CD4-positive, alpha-beta memory T cell (primary cell): ENCODE results near the gene MELTF. TPM values are rescaled to one million over a fixed set of nuclear protein-coding genes. Genes with fewer than 3 reads are reported as not detected.

Source experiments
- CTCF ChIA-PET: fragments of 350-600 bp; sonication (Branson Sonifier 250); formaldehyde crosslinking; loops from one replicate; lab custom pipeline; 2021; ENCODE audit warnings: inconsistent platforms; ENCODE audit not compliant: partially characterized antibody; lab: Charles Lee
- POLR2A ChIA-PET: fragments of 350-600 bp; sonication (Branson Sonifier 250); formaldehyde crosslinking; loops from one replicate; lab custom pipeline; 2021; ENCODE audit not compliant: partially characterized antibody; lab: Charles Lee
- DNase-seq, 5 donors: peaks; one replicate each; pipeline versions ENCODE4 v3.0.0 to v3.0.0-alpha.2; 2020 to 2022; ENCODE audit warnings: mixed read lengths in 1 of 5
- H3K27ac ChIP-seq: one replicate; pipeline ENCODE4 v1.7.0; 2013; ENCODE audit warnings: low read depth, low read length
- H3K27me3 ChIP-seq: 2 replicates; pipeline ENCODE4 v1.7.0; 2013; ENCODE audit warnings: mild to moderate bottlenecking, low read length, moderate library complexity; ENCODE audit not compliant: insufficient read depth
- H3K36me3 ChIP-seq: 2 replicates; pipeline ENCODE4 v1.7.0; 2013; ENCODE audit warnings: mild to moderate bottlenecking, low read length, moderate library complexity; ENCODE audit not compliant: insufficient read depth
- H3K4me1 ChIP-seq: 2 replicates; pipeline ENCODE4 v1.7.0; 2013; ENCODE audit warnings: mild to moderate bottlenecking, low read length, moderate library complexity; ENCODE audit not compliant: insufficient read depth
- H3K4me3 ChIP-seq, 2 donors: one replicate each; pipeline ENCODE4 v1.7.0; 2013; ENCODE audit warnings: low read length in 2 of 2, mild to moderate bottlenecking in 1 of 2
- H3K9me3 ChIP-seq, 2 donors: one replicate each; pipeline ENCODE4 v1.7.0; 2013; ENCODE audit warnings: low read length in 2 of 2, control low read depth in 1 of 2; ENCODE audit not compliant: control insufficient read depth in 1 of 2
- H3K27ac Mint-ChIP-seq, 7 donors: one replicate each; pipeline ENCODE4 v1.8.0; 2020 to 2021; ENCODE audit warnings: mixed read lengths in 7 of 7, mild to moderate bottlenecking in 6 of 7, inconsistent platforms in 3 of 7, moderate library complexity in 3 of 7
- H3K27me3 Mint-ChIP-seq, 2 donors: one replicate each; pipeline ENCODE4 v1.8.0; 2020 to 2021; ENCODE audit warnings: mixed read lengths in 2 of 2
- H3K36me3 Mint-ChIP-seq, 2 donors: one replicate each; pipeline ENCODE4 v1.8.0; 2020 to 2021; ENCODE audit warnings: mixed read lengths in 2 of 2, inconsistent platforms in 1 of 2, mild to moderate bottlenecking in 1 of 2
- H3K4me1 Mint-ChIP-seq, 4 donors: one replicate each; pipeline ENCODE4 v1.8.0; 2020 to 2021; ENCODE audit warnings: mixed read lengths in 4 of 4, mild to moderate bottlenecking in 1 of 4
- H3K4me3 Mint-ChIP-seq, 8 donors: one replicate each; pipeline ENCODE4 v1.8.0; 2020 to 2021; ENCODE audit warnings: mixed read lengths in 8 of 8, mild to moderate bottlenecking in 7 of 8, moderate library complexity in 6 of 8, inconsistent platforms in 3 of 8
- H3K9me3 Mint-ChIP-seq, 8 donors: one replicate each; pipeline ENCODE4 v1.8.0; 2020 to 2021; ENCODE audit warnings: mixed read lengths in 8 of 8, mild to moderate bottlenecking in 5 of 8, inconsistent platforms in 3 of 8, moderate library complexity in 1 of 8
- intact Hi-C: fragments of 100-400 bp; cut with micrococcal nuclease; formaldehyde crosslinking; loops from one replicate; pipeline ENCODE4 v1.15.1; 2023
- polyA plus RNA-seq, 2 donors: library from polyadenylated mRNA; unstranded; fragments of 300-500 nt; fragmentation: Illumina TruSeq; gene quantifications; one replicate each; pipeline ENCODE4 v1.2.3, GENCODE V29; 2021
- total RNA-seq, 2 experiments: library from RNA; stranded (reverse); gene quantifications; one replicate each; pipeline ENCODE4 v1.2.3, GENCODE V29; 2021

The MELTF gene
- total and polyA plus RNA-seq, 4 experiments from 2014 or later, result 0.92 to 1.4 (median 1.2) TPM; not detected in 1

GRCh38 chr3:196987022-196987421 is 42.6 kb downstream of the MELTF start:
- no peaks in the 10 kb centered on the region for H3K4me1 Mint-ChIP-seq
- Histone ChIP-seq H3K36me3 (no peaks in the 10 kb centered on the region), H3K4me3 (no peak overlapping the region), H3K27me3 (no peaks in the 10 kb centered on the region), H3K4me1 (no peaks in the 10 kb centered on the region), H3K27ac (no peak overlapping the region), H3K9me3 (no peaks in the 10 kb centered on the region)
- intact Hi-C loops, result no loop called here
- H3K27ac Mint-ChIP-seq, result no peak overlapping the region
- H3K36me3 Mint-ChIP-seq, result peaks cover 0 to 5% of the 10 kb centered on the region in 2 donors
- H3K9me3 Mint-ChIP-seq, result peaks cover 0 to 12% (median 7%) of the 10 kb centered on the region in 8 donors
- ChIA-PET CTCF (interaction anchor here (0.7 kb wide), 1 partner anchor 200 kb away, joined by 3 read pairs; no protein-coding TSS in a partner anchor), POLR2A (no interaction called here)
- no peak for DNase-seq
- peaks cover 7% of the 10 kb centered on the region in 2 donors for H3K27me3 Mint-ChIP-seq
- no peak overlapping the region for H3K4me3 Mint-ChIP-seq

GRCh38 chr3:196985954-196986885 is 43.4 kb downstream of the MELTF start:
- no peak for DNase-seq
- no peaks in the 10 kb centered on the region for H3K9me3 ChIP-seq
- Mint-ChIP-seq H3K27me3 (peaks cover 10 to 12% of the 10 kb centered on the region in 2 donors), H3K27ac (no peak overlapping the region), H3K4me1 (no peaks in the 10 kb centered on the region), H3K4me3 (no peak overlapping the region), H3K36me3 (peaks cover 0 to 5% of the 10 kb centered on the region in 2 donors), H3K9me3 (peaks cover 0 to 15% (median 9%) of the 10 kb centered on the region in 8 donors)
- intact Hi-C loops, result no loop called here
- no peaks in the 10 kb centered on the region for H3K36me3 ChIP-seq
- ChIA-PET CTCF (no interaction called here), POLR2A (no interaction called here)
- no peak overlapping the region for H3K27ac ChIP-seq
- H3K4me3 ChIP-seq, result no peak overlapping the region
- H3K27me3 ChIP-seq, result no peaks in the 10 kb centered on the region
- no peaks in the 10 kb centered on the region for H3K4me1 ChIP-seq

- ChIA-PET POLR2A (no interaction called here), CTCF (no interaction called here)
- Mint-ChIP-seq H3K27me3 (peaks cover 12 to 14% of the 10 kb centered on the region in 2 donors), H3K27ac (no peak overlapping the region), H3K4me3 (no peak overlapping the region), H3K4me1 (no peaks in the 10 kb centered on the region), H3K36me3 (peaks cover 0 to 5% of the 10 kb centered on the region in 2 donors), H3K9me3 (peaks cover 0 to 15% (median 9%) of the 10 kb centered on the region in 8 donors)
- intact Hi-C loops, result no loop called here
- no peaks in the 10 kb centered on the region for H3K27me3 ChIP-seq
- H3K27ac ChIP-seq, result no peak overlapping the region
- H3K36me3 ChIP-seq, result no peaks in the 10 kb centered on the region
- no peaks in the 10 kb centered on the region for H3K9me3 ChIP-seq
- DNase-seq, result no peak
- no peaks in the 10 kb centered on the region for H3K4me1 ChIP-seq
- H3K4me3 ChIP-seq, result no peak overlapping the region
Observed at GRCh38 chr3:196985298-196985697, 44.3 kb downstream of the MELTF start.

- H3K36me3 ChIP-seq, result no peaks in the 10 kb centered on the region
- CTCF ChIA-PET, result interaction anchor here (0.9 kb wide), 1 partner anchor 46 kb away, joined by 3 read pairs; the partner anchor contains the start of gene MELTF
- H3K9me3 ChIP-seq, result no peaks in the 10 kb centered on the region
- Mint-ChIP-seq H3K27me3 (peaks cover 14 to 16% of the 10 kb centered on the region in 2 donors), H3K4me3 (no peak overlapping the region), H3K4me1 (peaks cover 3 to 8% (median 4%) of the 10 kb centered on the region in 4 donors), H3K27ac (no peak overlapping the region), H3K36me3 (peaks cover 0 to 5% of the 10 kb centered on the region in 2 donors), H3K9me3 (peaks cover 0 to 15% (median 9%) of the 10 kb centered on the region in 8 donors)
- no peaks in the 10 kb centered on the region for H3K4me1 ChIP-seq
- H3K27me3 ChIP-seq, result no peaks in the 10 kb centered on the region
- POLR2A ChIA-PET, result no interaction called here
- no peak overlapping the region for H3K27ac ChIP-seq
- DNase-seq, result no peak
- no peak overlapping the region for H3K4me3 ChIP-seq
- intact Hi-C loops, result no loop called here
Observed at GRCh38 chr3:196983186-196983585, 46.4 kb downstream of the MELTF start.

GRCh38 chr3:196981657-196982056 is 48.0 kb downstream of the MELTF start:
- H3K4me1 ChIP-seq, result no peaks in the 10 kb centered on the region
- Mint-ChIP-seq H3K27me3 (peaks cover 12 to 16% of the 10 kb centered on the region in 2 donors), H3K27ac (no peak overlapping the region), H3K9me3 (peaks cover 0 to 15% (median 9%) of the 10 kb centered on the region in 8 donors), H3K4me1 (peaks cover 3 to 8% (median 4%) of the 10 kb centered on the region in 4 donors), H3K36me3 (peaks cover 0 to 5% of the 10 kb centered on the region in 2 donors), H3K4me3 (no peak overlapping the region)
- H3K27ac ChIP-seq, result no peak overlapping the region
- H3K9me3 ChIP-seq, result no peaks in the 10 kb centered on the region
- POLR2A ChIA-PET, result no interaction called here
- no peaks in the 10 kb centered on the region for H3K27me3 ChIP-seq
- DNase-seq, result no peak
- CTCF ChIA-PET, result interaction anchor here (1.0 kb wide), 1 partner anchor 11 kb away, joined by 3 read pairs; no protein-coding TSS in a partner anchor
- H3K36me3 ChIP-seq, result no peaks in the 10 kb centered on the region
- no peak overlapping the region for H3K4me3 ChIP-seq
- intact Hi-C loops, result no loop called here

GRCh38 chr3:196979545-196979944 is 50.1 kb downstream of the MELTF start:
- no peak overlapping the region for H3K27ac Mint-ChIP-seq
- Histone ChIP-seq H3K9me3 (no peaks in the 10 kb centered on the region), H3K4me3 (no peak overlapping the region), H3K27ac (no peak overlapping the region), H3K4me1 (no peaks in the 10 kb centered on the region), H3K27me3 (no peaks in the 10 kb centered on the region), H3K36me3 (no peaks in the 10 kb centered on the region)
- no peak overlapping the region for H3K4me3 Mint-ChIP-seq
- peaks cover 0 to 15% (median 9%) of the 10 kb centered on the region in 8 donors for H3K9me3 Mint-ChIP-seq
- H3K4me1 Mint-ChIP-seq, result peaks cover 3 to 8% (median 4%) of the 10 kb centered on the region in 4 donors
- intact Hi-C loops, result loop anchor here (2.0 kb wide), 1 partner anchor 49 kb away; the partner anchor contains the start of gene MELTF
- H3K27me3 Mint-ChIP-seq, result peaks cover 6 to 12% of the 10 kb centered on the region in 2 donors
- DNase-seq, result no peak
- ChIA-PET CTCF (no interaction called here), POLR2A (no interaction called here)
- H3K36me3 Mint-ChIP-seq, result peaks cover 0 to 5% of the 10 kb centered on the region in 2 donors

- DNase-seq, result no peak
- no peaks in the 10 kb centered on the region for H3K4me1 ChIP-seq
- Mint-ChIP-seq H3K27me3 (peaks cover 6 to 11% of the 10 kb centered on the region in 2 donors), H3K27ac (no peak overlapping the region), H3K36me3 (no peaks in the 10 kb centered on the region), H3K4me3 (no peak overlapping the region), H3K4me1 (peaks cover 3 to 8% (median 4%) of the 10 kb centered on the region in 4 donors), H3K9me3 (peaks cover 0 to 6% (median under 1%) of the 10 kb centered on the region in 8 donors)
- intact Hi-C loops, result no loop called here
- no peaks in the 10 kb centered on the region for H3K9me3 ChIP-seq
- H3K36me3 ChIP-seq, result no peaks in the 10 kb centered on the region
- no peak overlapping the region for H3K4me3 ChIP-seq
- CTCF ChIA-PET, result interaction anchor here (2.3 kb wide), 1 partner anchor 139 kb away, joined by 5 read pairs; no protein-coding TSS in a partner anchor
- H3K27ac ChIP-seq, result no peak overlapping the region
- H3K27me3 ChIP-seq, result no peaks in the 10 kb centered on the region
- POLR2A ChIA-PET, result no interaction called here
Observed at GRCh38 chr3:196976941-196977340, 52.7 kb downstream of the MELTF start.
